8988T (cell line): ENCODE results near the gene AKT1S1.

Experiments used
- DNase-seq: peaks from one replicate; pipeline ENCODE4 v3.0.0; 2011

AKT1S1 gene

DNA sequence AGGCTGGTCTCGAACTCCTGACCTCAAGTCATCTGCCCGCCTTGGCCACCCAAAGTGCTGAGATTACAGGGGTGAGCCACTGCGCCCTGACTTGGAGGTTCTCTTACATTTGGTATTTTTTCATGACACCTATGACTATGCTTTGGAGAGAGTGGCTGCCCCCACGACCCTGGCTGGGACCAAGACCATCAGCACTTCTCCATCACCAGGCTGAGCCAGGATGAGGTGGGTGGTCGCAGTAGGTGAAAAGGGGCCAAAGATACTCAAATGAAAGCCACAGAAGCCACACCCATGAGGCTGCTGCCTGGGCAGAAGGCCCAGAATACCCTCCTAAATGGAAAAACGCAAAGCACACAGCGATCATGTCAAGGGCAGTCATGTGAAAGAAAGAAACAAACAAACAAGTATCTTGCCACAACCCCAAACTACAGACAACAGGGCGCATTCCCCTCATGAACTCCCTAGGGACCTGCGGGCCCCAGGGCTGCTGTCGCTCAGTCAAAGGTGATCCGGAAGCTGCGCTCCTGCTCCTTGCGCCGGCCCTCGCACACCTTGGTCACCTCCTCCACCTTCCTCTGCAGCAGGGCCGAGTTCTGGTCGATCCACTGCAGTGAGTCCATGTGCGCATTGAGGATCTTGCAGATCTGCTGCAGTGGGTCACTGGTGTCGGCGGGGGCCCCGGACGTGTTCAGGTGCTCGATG is 30.7 kb upstream of the AKT1S1 start:
- no peak for DNase-seq

DNA sequence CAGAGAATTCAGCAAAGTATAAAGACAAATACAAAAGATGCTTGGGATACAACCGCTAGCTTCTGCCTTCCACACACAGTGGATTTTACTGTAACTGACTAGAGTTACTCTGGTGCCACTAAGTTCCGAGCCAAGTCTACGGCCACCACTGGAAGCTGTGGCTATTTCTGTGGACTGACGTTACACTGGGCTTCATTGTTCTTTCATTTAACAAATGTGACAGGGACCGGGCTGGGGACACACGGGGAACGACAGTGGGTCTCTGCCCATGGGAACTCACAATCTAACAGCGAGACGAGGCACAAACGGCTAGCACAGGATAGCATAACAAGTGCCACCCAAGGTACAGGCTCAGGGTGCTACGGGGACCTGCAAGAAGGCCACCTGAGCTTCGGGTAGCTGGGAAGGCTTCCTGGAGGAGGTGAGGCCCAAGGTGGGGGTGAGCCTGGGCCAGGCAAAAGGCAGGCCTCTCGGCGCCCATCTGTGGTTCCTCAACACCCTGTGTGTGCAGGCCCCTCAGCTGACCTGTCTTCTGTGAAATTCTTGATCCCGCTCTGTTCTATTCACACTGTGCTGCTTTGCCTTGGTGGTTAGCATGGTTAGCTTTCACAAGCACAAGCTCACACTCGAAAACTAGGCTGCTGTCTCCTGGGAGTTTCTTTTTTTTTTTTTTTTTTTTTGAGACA is 29.9 kb upstream of the AKT1S1 start:
- DNase-seq: no peak

DNA sequence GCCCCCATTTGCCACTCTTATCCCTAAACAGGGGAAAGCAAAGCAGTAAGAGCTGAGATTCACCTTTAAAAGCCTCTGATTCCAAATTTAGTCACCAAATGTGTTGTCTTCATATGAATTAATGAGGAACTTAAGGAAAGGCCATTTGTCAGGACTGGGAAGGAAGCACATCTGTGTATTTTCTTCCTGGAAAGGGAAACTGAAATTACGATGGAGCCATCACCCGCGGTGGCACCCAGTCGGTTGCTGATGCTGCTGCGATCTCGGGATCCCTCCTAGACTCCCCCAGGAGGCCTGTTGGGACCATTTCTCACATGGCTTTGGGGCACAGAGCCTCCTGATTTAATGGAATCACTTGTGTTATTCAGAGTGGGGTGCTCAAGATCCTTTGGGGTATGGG is 27.0 kb upstream of the AKT1S1 start:
- no peak for DNase-seq

DNA sequence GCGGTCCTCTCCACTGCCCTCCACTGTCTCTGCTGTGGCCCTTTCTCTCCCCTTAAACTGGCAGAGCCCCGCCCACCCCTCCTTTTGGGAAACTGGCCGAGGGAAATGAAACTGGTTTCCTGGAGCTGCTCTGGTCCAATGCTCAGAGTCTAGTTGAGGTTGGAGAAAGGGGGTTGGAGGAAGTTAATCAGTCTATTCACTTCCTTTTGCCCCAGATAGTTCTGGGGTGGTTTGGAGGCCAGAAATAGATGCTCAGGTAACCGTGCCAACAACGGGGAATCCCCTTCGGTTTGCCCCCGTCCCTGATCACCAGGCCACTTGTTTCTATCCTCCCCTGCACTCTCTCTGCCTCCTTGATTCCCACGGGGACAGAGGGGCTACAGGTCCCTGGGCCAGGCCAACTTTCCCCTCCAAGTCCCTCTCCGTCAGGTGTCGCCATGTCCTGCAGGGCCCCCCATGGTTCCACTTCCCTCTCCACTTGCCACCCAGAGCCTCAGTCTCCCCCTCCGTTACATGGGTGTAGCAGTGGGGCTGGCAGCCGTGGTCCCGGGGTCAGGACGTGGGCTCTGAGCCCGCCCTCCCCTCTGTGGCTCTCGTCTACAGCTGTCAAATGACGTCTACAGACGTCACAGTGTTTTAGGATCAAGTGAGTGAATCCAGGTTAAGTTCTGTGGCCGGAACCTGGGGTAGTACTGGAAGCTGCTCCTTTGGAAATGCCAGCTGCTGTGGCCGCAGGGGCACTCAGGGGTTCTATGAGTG is 19.9 kb upstream of the AKT1S1 start, which contains the start of gene IL4I1:
IL4I1 (minus strand) TSS at position 25 of the 759 bp plus-strand sequence. CDS start 727 bp downstream, outside the sequence.
- no peak for DNase-seq

DNA sequence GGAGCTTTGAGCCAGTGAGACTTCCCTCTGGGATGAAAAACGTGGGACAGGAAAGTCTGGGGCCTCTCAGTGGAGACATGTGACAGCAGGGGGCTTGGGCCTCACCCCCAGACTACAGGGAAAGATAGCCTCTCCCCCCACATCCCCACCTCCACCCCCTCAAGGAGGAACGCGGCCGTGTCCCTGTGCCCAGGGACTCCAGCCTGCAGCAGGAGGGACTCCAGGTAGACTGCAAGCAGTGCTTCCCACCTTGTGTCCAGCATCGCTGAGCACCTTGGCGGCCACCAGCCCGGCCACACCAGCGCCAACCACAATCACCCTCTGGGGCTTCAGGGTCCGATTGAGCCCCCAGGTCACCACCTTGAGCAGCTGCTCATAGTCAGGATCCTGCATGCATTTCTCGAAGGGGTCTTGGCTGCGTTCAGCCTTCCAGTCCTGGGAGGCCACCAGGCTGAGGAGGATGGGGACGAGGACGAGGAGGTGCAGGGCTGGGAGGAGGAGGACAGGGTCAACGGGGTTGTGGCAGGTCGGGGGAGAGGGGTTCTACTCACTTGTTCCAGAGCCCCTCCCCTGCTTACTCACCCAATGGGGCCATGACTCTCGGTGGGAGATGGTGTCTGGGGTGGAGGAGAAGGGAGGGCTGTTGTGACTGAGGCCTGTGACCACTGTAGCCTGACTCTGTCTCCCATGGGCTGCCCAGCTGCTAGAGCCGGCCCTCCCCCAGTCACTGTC is 18.6 kb upstream of the AKT1S1 start:
- DNase-seq: no peak

DNA sequence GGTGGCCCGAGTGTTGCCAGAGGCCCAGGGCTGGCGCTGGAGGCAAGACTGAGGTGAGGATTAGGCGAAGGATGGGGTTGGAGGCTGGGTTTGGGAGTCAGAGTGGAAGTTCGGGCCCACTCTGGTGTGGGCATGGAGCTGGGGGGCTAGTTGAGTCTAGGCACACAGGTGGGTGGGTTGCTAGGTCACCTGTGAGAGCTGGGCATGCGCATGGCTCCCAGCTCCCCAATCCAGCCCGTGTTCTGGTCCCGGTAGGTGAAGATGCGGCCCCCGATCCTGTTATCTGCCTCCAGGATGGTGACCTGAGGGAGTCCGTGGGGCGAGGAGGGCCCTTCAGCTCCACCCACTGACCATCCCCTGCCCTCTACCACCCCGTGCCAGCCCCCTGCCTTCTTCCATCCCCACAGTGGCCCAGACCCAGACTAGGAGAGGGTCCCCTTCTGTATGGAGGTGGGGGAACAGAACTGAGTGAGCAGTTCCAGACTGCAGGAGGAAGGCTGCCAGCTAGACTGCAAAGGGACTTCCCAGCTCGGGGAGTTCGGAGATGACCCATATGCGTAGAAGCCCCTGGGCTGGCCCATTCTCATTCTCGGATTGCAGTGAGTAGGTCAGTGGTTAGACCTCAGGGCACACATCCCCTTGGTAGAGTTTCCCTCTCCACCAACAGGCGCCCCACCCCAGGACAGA is 17.9 kb upstream of the AKT1S1 start:
- no peak for DNase-seq

DNA sequence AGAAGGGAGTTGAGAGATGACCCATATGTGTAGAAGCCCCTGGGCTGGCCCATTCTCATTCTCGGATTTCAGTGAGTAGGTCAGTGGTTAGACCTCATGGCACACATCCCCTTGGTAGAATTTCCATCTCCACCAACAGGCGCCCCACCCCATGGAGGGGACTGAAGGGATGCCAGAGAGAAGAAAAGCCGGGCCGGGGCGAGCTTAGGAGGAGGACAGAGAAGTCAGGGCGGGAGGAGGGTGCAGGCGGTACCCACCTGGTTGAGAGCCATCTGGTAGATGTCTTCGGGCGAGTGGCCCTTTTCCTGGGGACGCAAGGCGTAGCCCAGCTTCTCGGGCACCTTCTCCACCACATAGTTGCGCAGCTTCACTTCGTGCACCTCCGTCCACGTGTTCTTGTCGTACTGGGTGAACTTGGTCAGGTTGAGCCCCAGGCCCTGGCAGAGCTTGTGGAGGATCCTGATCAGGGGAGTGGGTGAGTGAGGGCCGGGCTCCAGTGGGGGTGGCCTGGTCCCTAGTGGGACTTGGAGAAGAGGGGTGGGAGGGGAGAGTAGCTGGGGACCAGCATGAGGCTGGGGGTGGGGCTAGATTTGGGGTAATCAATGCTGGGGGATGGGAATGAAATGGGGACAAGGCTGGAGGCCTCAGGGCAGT is 17.0 kb upstream of the AKT1S1 start:
- no peak for DNase-seq

DNA sequence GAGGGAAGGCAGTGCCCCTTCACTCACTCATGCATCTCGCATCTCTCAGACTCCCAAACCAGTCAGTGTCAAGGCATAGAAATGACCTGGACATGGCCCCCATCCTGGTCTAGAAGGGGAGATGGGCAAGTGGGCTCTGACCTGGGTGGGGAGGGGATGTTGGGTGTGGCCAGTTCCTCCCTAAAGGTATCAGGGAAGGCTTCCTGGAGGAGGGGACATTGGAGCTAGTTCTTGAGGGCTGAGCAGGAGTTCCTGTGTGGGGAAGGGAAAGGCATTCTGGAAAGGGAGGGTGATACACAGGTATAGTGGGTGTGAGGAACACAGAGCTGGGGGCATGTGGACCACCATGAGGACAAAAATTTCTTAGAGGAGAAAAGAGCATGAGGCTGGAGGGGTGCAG is 15.6 kb upstream of the AKT1S1 start:
- DNase-seq: no peak

DNA sequence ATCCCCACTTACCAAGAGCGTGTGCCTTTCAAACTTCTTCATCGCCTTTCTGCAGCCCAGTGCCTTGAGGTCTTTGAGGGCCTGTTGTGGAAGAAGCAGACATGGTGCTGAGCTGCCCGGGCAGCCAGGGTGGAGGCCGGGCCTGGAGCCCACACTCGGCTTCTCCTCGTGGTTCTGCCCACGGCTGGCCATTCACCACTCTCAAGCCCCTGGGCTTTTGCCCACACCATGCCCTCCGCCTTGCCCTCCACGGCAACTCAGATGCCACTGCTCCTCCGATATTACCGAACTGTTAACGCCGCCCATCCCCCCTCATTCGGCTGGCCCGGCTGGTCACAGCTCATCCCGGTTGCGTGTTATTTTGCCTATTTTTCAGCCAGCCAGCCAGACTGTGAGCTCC is 14.2 kb upstream of the AKT1S1 start:
- DNase-seq: no peak

DNA sequence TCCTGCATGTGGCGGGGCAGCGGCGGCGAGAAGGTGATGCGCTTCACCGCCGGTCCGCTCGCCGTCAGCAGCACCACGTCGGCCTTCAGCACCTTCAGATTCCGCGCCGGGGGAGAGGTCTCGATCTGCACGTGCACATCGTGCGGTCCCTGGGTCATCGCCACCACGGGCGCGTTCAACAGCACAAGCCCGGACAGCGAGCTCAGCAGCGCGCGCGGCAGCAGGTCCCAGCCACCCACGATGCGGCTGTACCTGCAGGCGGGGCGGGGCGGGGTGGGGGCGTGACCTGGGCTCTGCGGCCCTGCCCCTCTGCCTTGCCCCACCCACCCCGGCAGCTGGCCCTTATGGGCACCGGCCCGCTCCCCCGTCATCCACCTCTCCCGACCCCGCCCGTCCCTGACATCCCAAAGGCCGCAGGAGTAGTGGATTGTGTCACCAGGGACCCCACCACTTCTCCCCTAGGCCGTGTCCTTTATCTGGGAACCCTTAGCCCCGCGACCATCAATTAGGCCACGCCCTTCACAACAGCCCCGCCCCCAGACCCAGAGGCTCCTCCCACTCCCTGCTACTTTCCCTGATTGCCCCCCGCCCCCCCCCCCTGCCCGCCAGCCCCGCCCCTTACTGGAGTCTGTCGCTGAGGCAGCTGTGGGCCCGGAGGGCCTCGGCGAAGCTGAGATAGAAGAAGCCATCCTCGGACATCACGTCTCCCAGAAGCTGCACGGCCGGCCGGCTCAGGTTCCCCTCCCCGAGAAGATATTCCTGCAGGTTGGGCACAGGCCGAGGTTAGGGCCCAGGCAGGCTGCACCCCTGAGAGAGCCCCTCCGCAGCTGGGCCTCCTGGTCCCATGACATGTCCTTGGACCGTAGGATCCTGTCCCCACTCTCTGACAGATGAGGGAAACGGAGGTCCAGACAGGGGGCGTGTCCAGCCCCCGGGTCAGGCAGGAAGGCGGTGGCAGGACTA is 13.5 kb upstream of the AKT1S1 start:
- DNase-seq: no peak

DNA sequence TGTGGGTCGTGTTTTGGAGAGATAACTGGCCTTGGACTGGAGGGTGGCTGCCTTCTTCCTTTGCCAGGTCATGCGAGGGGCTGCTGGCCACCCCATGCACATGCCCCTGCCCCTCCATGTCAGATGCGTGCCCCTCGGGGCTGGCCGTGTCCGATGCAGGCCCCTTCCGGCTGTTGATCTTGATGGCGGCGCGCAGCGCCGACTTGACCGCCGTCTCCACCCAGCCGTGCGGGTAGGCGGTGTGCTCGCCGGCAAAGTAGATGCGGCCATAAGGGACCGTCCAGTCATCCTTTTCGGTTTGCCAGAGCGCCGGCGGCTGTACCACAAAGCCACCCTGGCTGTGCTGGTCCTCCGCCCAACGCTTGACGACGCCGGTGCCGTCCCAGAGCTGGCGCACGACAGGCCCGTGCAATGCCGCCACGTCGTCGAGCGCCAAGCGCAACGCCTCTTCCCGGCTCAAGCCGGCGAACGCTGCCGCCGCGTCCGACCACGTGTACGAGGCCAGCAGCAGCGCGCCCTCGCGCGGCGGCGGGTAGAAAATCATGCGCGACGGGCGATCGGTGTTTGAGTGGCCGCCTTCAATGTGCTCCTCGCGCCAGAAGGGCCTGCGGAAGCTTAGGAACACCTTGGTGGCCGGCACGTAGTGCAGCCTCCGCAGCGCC is 12.7 kb upstream of the AKT1S1 start:
- no peak for DNase-seq

DNA sequence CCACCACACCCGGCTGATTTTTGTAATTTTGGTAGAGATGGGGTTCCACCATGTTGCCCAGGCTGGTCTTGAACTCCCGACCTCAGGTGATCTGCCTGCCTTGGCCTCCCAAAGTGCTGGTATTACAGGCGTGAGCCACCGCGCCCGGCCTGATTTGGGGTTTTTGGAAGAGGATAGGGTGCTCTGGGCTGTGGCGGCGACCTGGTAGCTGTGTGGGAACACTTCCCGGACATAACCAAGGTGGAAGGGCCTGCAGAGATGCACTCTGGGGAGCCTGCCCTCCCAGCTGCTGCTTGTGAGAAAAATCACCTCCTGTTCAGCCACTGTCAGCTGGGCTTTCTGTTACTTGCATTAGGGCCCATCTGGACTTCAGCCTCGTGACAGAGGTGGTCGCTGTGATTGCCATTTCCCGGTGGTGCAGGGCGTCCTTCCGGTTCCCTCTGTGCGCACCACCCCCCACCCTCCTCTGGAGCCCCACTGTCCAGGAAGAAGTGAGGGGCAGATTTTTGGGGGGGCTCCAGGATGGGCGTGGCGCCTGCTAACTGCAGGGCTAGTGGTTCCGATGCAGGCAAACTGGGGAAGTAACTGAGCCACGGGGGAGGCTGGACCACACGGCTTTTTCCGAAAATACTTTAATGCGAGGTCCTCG is 12.0 kb upstream of the AKT1S1 start:
- no peak for DNase-seq

DNA sequence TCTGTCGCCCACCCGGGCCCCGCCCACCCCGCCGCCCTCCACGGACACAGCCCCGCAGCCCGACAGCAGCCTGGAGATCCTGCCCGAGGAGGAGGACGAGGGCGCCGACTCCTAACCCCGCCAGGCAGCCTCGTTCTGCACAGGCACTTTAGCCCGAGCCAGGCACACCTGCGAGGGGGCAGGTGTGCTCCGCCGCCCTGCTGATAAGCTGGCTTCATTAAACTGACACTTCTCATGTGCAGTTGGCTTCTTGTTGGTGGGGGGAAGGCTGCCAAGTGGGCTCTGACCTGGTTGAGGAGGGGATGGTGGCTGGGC is 11.3 kb upstream of the AKT1S1 start:
- no peak for DNase-seq

DNA sequence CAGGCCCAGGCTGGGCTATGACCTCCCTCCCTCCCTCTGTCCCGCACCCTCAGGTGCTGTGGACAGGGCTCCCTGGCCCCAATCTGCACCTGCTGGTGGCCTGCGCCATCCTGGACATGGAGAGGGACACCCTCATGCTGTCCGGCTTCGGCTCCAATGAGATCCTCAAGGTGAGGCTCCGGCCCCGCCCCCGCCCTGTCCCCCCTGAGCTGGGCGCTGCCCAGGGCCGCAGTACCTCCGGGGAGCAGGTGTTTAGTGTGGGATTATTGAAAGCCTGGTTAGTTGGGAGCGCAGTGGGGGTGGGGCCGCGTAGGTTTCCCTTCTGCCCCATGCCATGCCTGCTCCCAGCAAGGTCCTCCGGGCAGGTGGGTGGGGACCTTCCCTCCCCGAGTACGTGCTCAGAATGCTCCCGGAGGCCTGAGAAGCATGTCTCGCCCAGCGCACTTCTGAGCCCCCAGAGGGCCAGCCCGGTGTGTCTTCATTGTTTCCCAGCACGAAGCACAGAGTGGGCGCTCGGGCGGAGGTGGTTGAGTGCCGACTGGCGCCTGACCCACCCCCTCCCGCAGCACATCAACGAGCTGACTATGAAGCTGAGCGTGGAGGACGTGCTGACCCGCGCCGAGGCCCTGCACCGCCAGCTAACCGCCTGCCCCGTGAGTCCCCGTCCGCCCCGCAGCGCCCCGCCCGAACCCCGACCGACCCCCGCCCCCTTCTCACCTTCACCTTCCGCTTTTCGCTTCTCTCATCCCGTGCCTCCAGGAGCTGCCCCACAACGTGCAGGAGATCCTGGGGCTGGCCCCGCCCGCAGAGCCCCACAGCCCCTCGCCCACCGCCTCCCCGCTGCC is 10.7 kb upstream of the AKT1S1 start:
- DNase-seq: no peak

DNA sequence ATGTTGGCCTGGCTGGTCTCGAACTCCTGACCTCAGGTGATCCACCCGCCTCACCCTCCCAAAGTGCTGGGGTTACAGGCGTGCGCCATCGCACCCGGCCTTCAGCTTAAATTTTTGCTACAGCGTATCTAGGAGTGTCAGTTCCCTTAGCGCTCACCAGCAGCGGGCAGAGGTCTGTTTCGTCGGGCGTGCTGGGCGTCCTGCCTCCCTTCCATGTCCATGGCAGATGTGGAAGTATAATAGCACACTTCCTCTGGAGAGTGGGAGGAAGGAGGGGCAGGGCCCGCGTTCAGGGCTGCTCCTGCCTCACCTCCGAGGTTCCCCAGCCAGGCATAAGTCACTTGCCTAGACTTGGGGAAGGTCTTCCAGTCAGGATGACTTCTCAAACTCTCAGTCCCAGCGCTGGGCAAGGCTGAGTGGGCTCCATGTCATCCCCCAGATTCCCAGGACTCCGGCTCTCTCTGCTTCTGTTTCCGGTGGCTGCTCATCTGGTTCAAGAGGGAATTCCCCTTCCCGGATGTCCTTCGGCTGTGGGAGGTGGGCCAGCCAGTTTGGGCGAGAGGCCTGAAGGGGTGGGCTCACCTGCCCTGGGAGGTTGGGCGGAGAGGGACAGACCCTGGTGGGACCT is 10.0 kb upstream of the AKT1S1 start:
- DNase-seq: no peak

DNA sequence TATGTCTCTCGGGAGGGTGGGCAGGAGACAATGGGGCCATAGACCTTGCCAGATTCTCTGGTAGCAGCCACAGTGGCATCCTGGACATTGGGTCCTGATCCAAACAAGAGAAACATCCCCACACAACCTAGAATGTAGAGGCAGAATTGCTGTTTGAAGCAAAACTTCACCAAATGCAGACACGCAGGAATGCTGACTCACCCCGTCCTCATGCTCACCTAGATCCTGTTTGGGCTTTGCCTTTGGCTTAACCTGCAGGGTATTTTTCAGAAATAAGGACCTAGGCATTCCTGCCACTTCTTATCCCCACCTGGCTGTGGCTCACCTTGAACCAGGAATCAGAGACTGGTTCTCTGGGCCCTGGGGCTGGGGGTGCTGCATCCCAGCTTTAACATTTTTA is 7.6 kb upstream of the AKT1S1 start:
- no peak for DNase-seq

DNA sequence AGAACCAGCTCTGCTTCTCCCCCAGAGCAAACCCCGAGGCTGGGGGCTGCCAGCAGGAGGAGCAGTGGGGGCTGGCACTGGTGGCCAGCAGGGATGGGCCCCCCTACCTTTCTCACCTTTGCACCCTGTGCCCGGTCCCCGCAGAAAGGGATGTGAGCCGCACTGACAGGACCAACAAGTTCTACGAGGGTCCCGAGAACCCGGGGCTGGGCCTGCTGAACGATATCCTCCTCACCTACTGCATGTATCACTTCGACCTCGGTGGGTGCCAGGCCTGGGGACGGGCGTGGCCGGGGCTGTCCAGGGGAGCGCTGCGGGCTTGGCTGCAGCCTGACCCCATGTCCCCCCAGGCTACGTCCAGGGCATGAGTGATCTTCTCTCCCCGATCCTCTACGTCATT is 7.0 kb upstream of the AKT1S1 start:
- no peak for DNase-seq

DNA sequence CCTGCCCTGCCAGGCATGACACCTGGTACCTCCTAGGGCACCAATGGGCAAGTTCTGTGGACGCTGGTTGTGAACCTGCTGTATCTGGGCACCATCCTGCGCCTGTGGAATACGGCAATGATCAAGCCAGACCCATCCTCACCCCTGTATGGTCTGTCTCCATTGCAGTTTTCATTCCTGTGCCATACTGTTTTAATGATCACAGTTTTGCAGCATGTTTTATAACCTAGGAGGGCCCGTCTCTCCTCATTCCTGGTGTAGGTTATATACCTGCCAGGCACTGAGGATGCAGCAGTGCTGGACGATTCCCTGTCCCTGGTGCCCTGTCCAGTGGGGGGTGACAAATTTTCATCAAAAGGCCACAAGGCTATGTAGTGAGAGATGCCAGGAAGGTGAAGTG is 5.9 kb upstream of the AKT1S1 start:
- no peak for DNase-seq

DNA sequence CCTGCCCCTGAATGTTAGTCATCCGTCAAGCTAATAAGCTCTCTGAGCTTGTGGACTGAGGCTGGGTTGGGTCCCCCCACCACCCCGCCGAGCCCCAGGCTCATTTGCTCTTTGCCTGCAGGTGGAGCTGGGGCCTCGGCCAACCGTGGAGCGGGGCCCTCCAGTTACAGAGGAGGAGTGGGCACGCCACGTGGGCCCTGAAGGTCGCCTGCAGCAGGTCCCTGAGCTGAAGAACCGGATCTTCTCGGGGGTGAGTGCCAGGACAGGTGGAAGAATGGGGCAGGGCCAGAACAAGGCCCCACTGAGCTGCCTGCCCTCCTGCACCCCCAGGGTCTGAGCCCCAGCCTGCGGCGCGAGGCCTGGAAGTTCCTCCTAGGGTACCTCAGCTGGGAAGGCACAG is 5.5 kb upstream of the AKT1S1 start:
- DNase-seq: no peak
